Astrocyte of the spinal cord (primary cell): ENCODE measurements around the gene VIPR2.
A peak's percentile ranks its signal among the peaks of the same experiment; 100 is the strongest.

ENCODE experiments used
- DNase-seq: peaks from one replicate; pipeline ENCODE4 v3.0.0; 2011; ENCODE audit warnings: low read depth, low spot score
- H3K4me3 ChIP-seq: 2 replicates; pipeline ENCODE4 v1.5.1; 2011; ENCODE audit warnings: low read depth, mild to moderate bottlenecking, low read length, moderate library complexity
- CTCF ChIP-seq: IDR thresholded peaks from 2 replicates; pipeline ENCODE4 v1.5.1; 2012; ENCODE audit warnings: low read depth, mild to moderate bottlenecking, low read length, inconsistent platforms
- in situ Hi-C: cut with HindIII; loops from 2 replicates; pipeline ENCODE4 v1.10.0; 2017; ENCODE audit warnings: low sequenced_read_pairs

Gene VIPR2

GRCh38 chr7:159025161-159025779 lies 119.4 kb downstream of the VIPR2 start:
- no peak for TF ChIP-seq CTCF
- H3K4me3 ChIP-seq, result no peak overlapping the region
- DNase-seq, result peak; percentile 43
- in situ Hi-C loops, result no loop called here

GRCh38 chr7:159024280-159024951 lies 120.3 kb downstream of the VIPR2 start:
- no peak for TF ChIP-seq CTCF
- no peak for DNase-seq
- no peak overlapping the region for H3K4me3 ChIP-seq
- in situ Hi-C loops, result no loop called here

GRCh38 chr7:159023746-159024145 lies 120.9 kb downstream of the VIPR2 start:
- H3K4me3 ChIP-seq, result no peak overlapping the region
- no peak for DNase-seq
- in situ Hi-C loops, result no loop called here
- TF ChIP-seq CTCF, result no peak

- DNase-seq, result no peak
- no peak overlapping the region for H3K4me3 ChIP-seq
- in situ Hi-C loops, result no loop called here
- TF ChIP-seq CTCF, result no peak
These were observed 121.5 kb downstream of the VIPR2 start for GRCh38 chr7:159023206-159023605.

GRCh38 chr7:159022238-159022993 lies 122.3 kb downstream of the VIPR2 start:
- DNase-seq, result peak; percentile 17
- no peak for TF ChIP-seq CTCF
- in situ Hi-C loops, result no loop called here
- H3K4me3 ChIP-seq, result no peak overlapping the region

GRCh38 chr7:159020987-159021386 lies 123.7 kb downstream of the VIPR2 start:
- in situ Hi-C loops, result no loop called here
- TF ChIP-seq CTCF, result no peak
- no peak overlapping the region for H3K4me3 ChIP-seq
- DNase-seq, result no peak
